GM12878 (cell line): ENCODE measurements around the gene POFUT1. TPM values are rescaled to one million over a fixed set of nuclear protein-coding genes. Genes with fewer than 3 reads are reported as not detected.
"Not testable (repeated sequence)": the region's sequence is repeated elsewhere in the genome, so short reads cannot be mapped to it uniquely, and the experiment has no call there.

Experiments used
- ATAC-seq: fragments of 200-7000 bp; cut with Tn5 transposase; 3 replicates; pipeline ENCODE4 v1.9.1; 2020; ENCODE audit warnings: mild to moderate bottlenecking, moderate library complexity
- BruUV-seq: library from RNA; stranded (reverse); fragments of 400-500 nt; replicated peaks from 2 replicates; lab custom pipeline; 2021; lab: Mats Ljungman, UMichigan
- CTCF ChIA-PET: fragments of 300-600 bp; sonication (Branson Sonifier 250); formaldehyde crosslinking; extraction: SDS; loops from one replicate; lab custom pipeline; 2021; ENCODE audit warnings: inconsistent platforms; lab: Yijun Ruan, JAX
- POLR2A ChIA-PET: fragments of 350-600 bp; formaldehyde crosslinking; extraction: SDS; loops from one replicate; lab custom pipeline; 2021; ENCODE audit warnings: inconsistent platforms; lab: Charles Lee
- RAD21 ChIA-PET: fragments of 300-600 bp; sonication (Branson Sonifier 250); formaldehyde crosslinking; loops from one replicate; lab custom pipeline; 2023; ENCODE audit warnings: antibody characterized with exemption; ENCODE audit not compliant: unreplicated experiment; lab: Charles Lee
- SMC1A ChIA-PET: fragments of 300-600 bp; sonication (Branson Sonifier 250); formaldehyde crosslinking; loops from one replicate; lab custom pipeline; 2023; ENCODE audit not compliant: unreplicated experiment, uncharacterized antibody; lab: Charles Lee
- DNase-seq: peaks from one replicate; pipeline ENCODE4 v3.0.0-alpha.2; 2011; ENCODE audit warnings: low read depth, low spot score
- FAIRE-seq: peaks from 3 replicates; lab custom pipeline; 2011; peaks lifted over from hg19 to GRCh38; lab: Jason Lieb, UNC
- H2AFZ ChIP-seq: 2 replicates; pipeline ENCODE4 v1.6.0; 2011; ENCODE audit warnings: low read depth, low read length, control low read depth; ENCODE audit not compliant: control insufficient read depth
- H3K27ac ChIP-seq: 2 replicates; pipeline ENCODE4 v1.5.1; 2011; ENCODE audit warnings: control low read depth; ENCODE audit not compliant: control insufficient read depth, insufficient read depth
- H3K27me3 ChIP-seq, 2 experiments: replicated peaks in 1 of 2; 2 replicates each; pipeline versions ENCODE4 v1.6.0 to v1.6.1; 2011; ENCODE audit warnings: low read length in 1 of 2; ENCODE audit not compliant: control insufficient read depth in 2 of 2, insufficient read depth in 2 of 2
- H3K36me3 ChIP-seq, 2 experiments: 2 replicates each; pipeline ENCODE4 v1.5.1; 2011; ENCODE audit warnings: low read length in 1 of 2; ENCODE audit not compliant: control insufficient read depth in 2 of 2, insufficient read depth in 2 of 2
- H3K4me1 ChIP-seq: 2 replicates; pipeline ENCODE4 v1.6.1; 2011; ENCODE audit warnings: mild to moderate bottlenecking, low read length, moderate library complexity, mixed read lengths; ENCODE audit not compliant: control insufficient read depth, insufficient read depth
- H3K4me2 ChIP-seq: 2 replicates; pipeline ENCODE4 v1.6.0; 2011; ENCODE audit warnings: control low read depth; ENCODE audit not compliant: control insufficient read depth, insufficient read depth
- H3K4me3 ChIP-seq: fragments of 200-600 bp; sonication (generic); 2 replicates; pipeline ENCODE4 v1.5.1; 2016
- H3K79me2 ChIP-seq: 2 replicates; pipeline ENCODE4 v1.6.0; 2011; ENCODE audit warnings: low read length; ENCODE audit not compliant: control insufficient read depth, insufficient read depth
- H3K9ac ChIP-seq: 2 replicates; pipeline ENCODE4 v1.8.0; 2011; ENCODE audit warnings: low read length, control low read depth, mixed read lengths; ENCODE audit not compliant: control insufficient read depth, insufficient read depth
- H3K9me3 ChIP-seq: replicated peaks from 3 replicates; pipeline ENCODE4 v1.5.1; 2011; ENCODE audit warnings: mild to moderate bottlenecking, low read length; ENCODE audit not compliant: control insufficient read depth, insufficient read depth
- H4K20me1 ChIP-seq: 2 replicates; pipeline ENCODE4 v1.6.0; 2011; ENCODE audit not compliant: control insufficient read depth, insufficient read depth
- PAX8 ChIP-seq: fragments of 450-650 bp; IDR thresholded peaks from 2 replicates; pipeline ENCODE4 v1.6.1; 2017; ENCODE audit warnings: mild to moderate bottlenecking, moderate library complexity
- POLR2A ChIP-seq: IDR thresholded peaks from 2 replicates; pipeline ENCODE4 v1.6.1; 2011; ENCODE audit warnings: low read depth, mild to moderate bottlenecking, low read length
- RAD51 ChIP-seq: fragments of 450-650 bp; IDR thresholded peaks from 2 replicates; pipeline ENCODE4 v1.6.1; 2016; ENCODE audit warnings: moderate library complexity, mild to moderate bottlenecking, inconsistent platforms
- REST ChIP-seq: IDR thresholded peaks from 2 replicates; pipeline ENCODE4 v1.6.1; 2012; ENCODE audit warnings: mild to moderate bottlenecking, low read depth, low read length
- ZSCAN29 ChIP-seq: fragments of 450-650 bp; IDR thresholded peaks from 2 replicates; pipeline ENCODE4 v1.6.1; 2017; ENCODE audit warnings: mild to moderate bottlenecking, moderate library complexity
- WGBS: methylation state at CpG from one replicate; pipeline ENCODE4 v1.1.6; 2016; ENCODE audit warnings: low lambda C conversion rate; ENCODE audit not compliant: insufficient replicate concordance, insufficient coverage; ENCODE audit errors: missing lambda C conversion rate; 5-methylcytosine and 5-hydroxymethylcytosine counted together
- in situ Hi-C: fragments of 300-500 bp; cut with MboI; formaldehyde crosslinking; loops from 9 replicates; pipeline ENCODE4 v1.14.3; 2018; ENCODE audit warnings: mixed read lengths
- intact Hi-C: fragments of 100-400 bp; cut with micrococcal nuclease; formaldehyde crosslinking; loops from one replicate; pipeline ENCODE4 v1.14.2; 2022; ENCODE audit not compliant: unreplicated experiment
- polyA plus RNA-seq, 11 experiments: library from polyadenylated mRNA; depleted of rRNA in 4 of 11; unstranded in 6 of 11; stranded (reverse) in 5 of 11; fragments of >200 nt; fragmentation: Nextera tagmentation in 4 of 11; fragmentation: Illumina TruSeq in 1 of 11; extraction: Ambion mirVana in 4 of 11; extraction: Trizol in 1 of 11; gene quantifications; 1 replicate in 1 of 11; 2 replicates in 10 of 11; pipeline versions ENCODE4 v1.2.1 to v1.2.3, GENCODE V29; 2011 to 2016; ENCODE audit warnings: inconsistent platforms in 2 of 11, missing spikeins in 2 of 11, low read depth in 1 of 11
- total RNA-seq, 4 experiments: library from RNA; depleted of rRNA in 3 of 4; stranded (reverse); fragments of >200 nt in 3 of 4; fragmentation: Illumina TruSeq in 1 of 4; extraction: Trizol in 1 of 4; gene quantifications; 2 replicates each; pipeline versions ENCODE4 v1.2.1 to v1.2.3, GENCODE V29; 2013 to 2021

Gene POFUT1
- total and polyA plus RNA-seq, 10 of the 15 experiments (the other 5 are each of a cell fraction or from before 2014, with no cell fraction given) = 2.6 to 33.4 (median 23.1) TPM

GRCh38 chr20:32192698-32193097 is 15.0 kb upstream of the POFUT1 start (continued):
- TF ChIP-seq REST (no peak), PAX8 (no peak), RAD51 (no peak), ZSCAN29 (no peak)

GRCh38 chr20:32193336-32193735 is 14.3 kb upstream of the POFUT1 start:
- H3K27me3 ChIP-seq, intact Hi-C loops, DNase-seq, H3K4me1 ChIP-seq, H2AFZ ChIP-seq, H4K20me1 ChIP-seq, RAD21 ChIA-PET, BruUV-seq, H3K9me3 ChIP-seq, H3K79me2 ChIP-seq, H3K27ac ChIP-seq, CTCF ChIA-PET, H3K9ac ChIP-seq, in situ Hi-C loops, ATAC-seq, FAIRE-seq, H3K4me2 ChIP-seq, H3K4me3 ChIP-seq: not testable (repeated sequence)
- POLR2A ChIA-PET = interaction anchor here (0.7 kb wide), 1 partner anchor 218 kb away, joined by 3 read pairs; no protein-coding TSS in a partner anchor
- 89% methylated on average over 5 of the region's 5 CpGs for WGBS
- SMC1A ChIA-PET = interaction anchor here (2.5 kb wide), 1 partner anchor 10 kb away, joined by 5 read pairs; no protein-coding TSS in a partner anchor
- 0 out of 2 replicates have a peak, but pooled peaks have one; percentile 33 for TF ChIP-seq POLR2A
- peaks cover 19 to 25% of the 10 kb centered on the region in 2 experiments for H3K36me3 ChIP-seq
